Adipocyte (in vitro differentiated cells): ENCODE data around the gene ABCG1.

Experiments used
- DNase-seq: peaks from one replicate; pipeline ENCODE4 v3.0.0-alpha.2; 2015; ENCODE audit warnings: low read depth
- H3K27me3 ChIP-seq: replicated peaks from 2 replicates; pipeline ENCODE4 v1.7.0; 2013; ENCODE audit warnings: mild to moderate bottlenecking, low read length, moderate library complexity; ENCODE audit not compliant: control insufficient read depth, insufficient read depth
- H3K36me3 ChIP-seq: 2 replicates; pipeline ENCODE4 v1.7.0; 2013; ENCODE audit warnings: low read length, mild to moderate bottlenecking, moderate library complexity; ENCODE audit not compliant: control insufficient read depth, insufficient read depth, severe bottlenecking
- H3K4me1 ChIP-seq: 2 replicates; pipeline ENCODE4 v1.7.0; 2013; ENCODE audit warnings: mild to moderate bottlenecking, low read length, moderate library complexity; ENCODE audit not compliant: control insufficient read depth, insufficient read depth
- H3K4me3 ChIP-seq: 2 replicates; pipeline ENCODE4 v1.7.0; 2013; ENCODE audit warnings: mild to moderate bottlenecking, low read length, moderate library complexity
- H3K9ac ChIP-seq: 2 replicates; pipeline ENCODE4 v1.7.0; 2013; ENCODE audit warnings: mild to moderate bottlenecking, low read length, moderate library complexity
- H3K9me3 ChIP-seq: 2 replicates; pipeline ENCODE4 v1.7.0; 2013; ENCODE audit warnings: mild to moderate bottlenecking, low read length, moderate library complexity; ENCODE audit not compliant: control insufficient read depth

Gene ABCG1

DNA sequence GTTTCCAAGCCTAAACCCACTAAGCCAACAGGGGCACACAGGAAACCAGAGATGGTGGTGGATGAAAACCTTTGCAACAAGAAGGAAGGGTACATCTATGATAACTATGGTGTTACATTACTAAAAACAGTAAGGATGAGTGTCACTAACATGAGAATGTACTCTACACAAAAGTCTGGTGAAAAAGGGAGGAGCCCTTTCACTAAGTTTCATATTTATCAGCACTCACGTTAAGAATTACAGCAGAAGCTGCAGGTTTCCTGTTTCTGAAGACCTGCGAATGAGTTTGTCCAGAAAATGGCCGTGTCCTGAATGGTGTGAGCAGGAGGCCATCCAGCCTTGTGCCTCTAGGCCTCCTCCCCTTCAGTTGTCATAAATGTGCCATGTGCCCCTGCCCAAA lies 17.8 kb downstream of the ABCG1 start:
- Histone ChIP-seq H3K9me3 (no peaks in the 10 kb centered on the region), H3K4me3 (no peak overlapping the region), H3K9ac (no peak overlapping the region), H3K36me3 (no peaks in the 10 kb centered on the region), H3K27me3 (peaks cover 47% of the 10 kb centered on the region), H3K4me1 (peaks cover 36% of the 10 kb centered on the region)
- no peak for DNase-seq

DNA sequence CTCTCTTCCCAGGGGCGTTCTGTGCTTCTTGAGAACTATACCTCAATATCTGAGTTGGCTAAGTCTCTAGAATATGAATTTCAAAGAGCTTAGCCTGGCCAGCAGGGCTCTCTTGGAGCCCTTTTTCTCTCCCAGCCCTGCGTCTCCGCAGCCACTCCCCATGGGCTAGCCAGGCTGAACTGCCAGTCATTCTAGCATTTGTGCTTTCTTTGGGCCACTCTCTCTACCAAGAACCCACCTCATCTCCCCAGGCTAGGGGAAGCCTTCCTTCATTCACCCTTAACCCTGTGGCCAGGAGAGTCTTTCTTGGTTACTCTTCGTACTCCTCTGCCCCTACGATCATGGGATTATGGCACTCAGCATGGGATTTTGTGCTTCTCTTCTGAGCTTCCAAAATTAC lies 18.2 kb downstream of the ABCG1 start:
- no peak for DNase-seq
- H3K27me3 ChIP-seq: peaks cover 49% of the 10 kb centered on the region
- H3K9me3 ChIP-seq: no peaks in the 10 kb centered on the region
- H3K36me3 ChIP-seq: no peaks in the 10 kb centered on the region
- no peak overlapping the region for H3K9ac ChIP-seq
- H3K4me3 ChIP-seq: no peak overlapping the region
- H3K4me1 ChIP-seq: peaks cover 35% of the 10 kb centered on the region

DNA sequence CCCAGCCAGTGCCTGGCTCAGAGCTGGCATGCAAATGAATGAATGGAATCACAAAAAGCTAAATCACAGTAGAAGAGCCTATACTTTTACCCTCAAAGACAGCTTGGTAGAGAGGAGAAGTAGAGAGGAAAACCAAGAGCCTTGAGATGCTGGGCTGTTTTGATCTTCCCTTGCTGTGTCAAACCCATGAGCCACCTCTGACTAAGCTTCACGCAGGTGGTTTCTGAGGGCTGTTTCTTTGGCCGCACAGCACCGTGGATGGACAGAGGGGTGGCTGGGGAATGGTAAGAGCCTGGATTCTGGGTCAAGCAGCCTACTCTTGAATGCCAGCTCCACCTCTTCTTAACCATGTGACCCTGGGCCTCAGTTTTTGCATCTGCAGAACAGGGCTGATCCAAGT lies 18.6 kb downstream of the ABCG1 start:
- no peak for DNase-seq
- H3K4me1 ChIP-seq: peaks cover 31% of the 10 kb centered on the region
- no peaks in the 10 kb centered on the region for H3K9me3 ChIP-seq
- H3K27me3 ChIP-seq: peaks cover 51% of the 10 kb centered on the region
- no peaks in the 10 kb centered on the region for H3K36me3 ChIP-seq
- H3K4me3 ChIP-seq: no peak overlapping the region
- H3K9ac ChIP-seq: no peak overlapping the region

DNA sequence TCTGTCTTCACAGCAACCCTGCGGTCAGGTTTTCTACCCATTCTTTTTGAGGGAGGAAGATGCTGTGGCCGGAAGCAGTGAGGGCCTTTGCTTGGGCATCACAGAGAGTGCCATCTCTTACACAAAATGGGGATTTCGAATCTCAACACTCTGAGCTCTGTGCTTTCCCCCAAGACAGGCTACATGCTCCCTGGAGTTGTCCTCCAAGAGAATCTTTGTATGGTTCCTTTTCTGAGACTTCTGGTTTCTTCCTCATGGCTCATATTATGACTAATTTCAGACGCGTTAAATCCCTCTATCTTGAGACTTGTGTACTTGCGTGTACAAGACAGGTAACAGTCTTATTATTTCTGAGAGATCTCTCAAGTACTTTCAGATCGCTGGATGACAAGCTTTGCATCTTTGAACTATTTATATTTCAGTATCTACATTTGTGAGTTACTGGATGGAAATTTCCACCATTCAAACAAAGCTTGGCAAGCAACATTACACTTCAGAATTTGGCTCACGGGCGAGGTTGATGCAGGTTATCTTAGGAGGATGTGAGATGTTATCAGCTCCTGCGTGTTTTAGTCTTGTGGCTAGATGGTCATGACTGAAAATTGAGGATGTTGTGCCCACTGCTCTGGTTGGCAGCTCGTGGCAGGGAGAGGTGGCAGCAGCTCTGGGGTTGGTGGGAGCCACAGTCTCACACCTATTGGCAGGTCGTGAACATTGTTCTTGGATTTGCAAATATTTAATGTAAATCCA lies 19.4 kb downstream of the ABCG1 start:
- H3K27me3 ChIP-seq: peaks cover 59% of the 10 kb centered on the region
- H3K4me1 ChIP-seq: peaks cover 24% of the 10 kb centered on the region

DNA sequence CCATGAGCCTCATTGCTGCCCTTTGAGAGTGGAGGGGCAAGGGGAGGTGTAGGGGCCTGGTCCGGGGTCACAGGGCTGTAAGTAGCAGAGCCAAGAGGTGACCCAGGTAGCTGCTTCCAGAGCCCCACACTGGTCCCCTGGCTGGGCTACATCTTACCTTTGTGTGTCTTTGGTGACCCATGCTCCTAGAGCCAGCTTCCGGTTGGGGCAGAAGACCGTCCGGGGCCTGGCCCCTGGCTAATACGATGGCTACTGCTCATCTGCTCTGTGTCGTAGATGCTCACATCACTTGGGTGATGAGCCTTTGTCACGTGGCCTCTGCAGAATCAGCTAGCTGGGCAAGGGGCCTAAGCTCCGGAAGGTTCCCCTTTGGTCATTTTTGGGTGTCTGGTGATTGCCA lies 20.6 kb downstream of the ABCG1 start:
- Histone ChIP-seq H3K4me3 (no peak overlapping the region), H3K36me3 (no peaks in the 10 kb centered on the region), H3K4me1 (peaks cover 12% of the 10 kb centered on the region), H3K27me3 (peaks cover 65% of the 10 kb centered on the region), H3K9me3 (no peaks in the 10 kb centered on the region), H3K9ac (no peak overlapping the region)
- no peak for DNase-seq

More for the DNA sequence above, 19.4 kb downstream of the ABCG1 start:
- DNase-seq: no peak
- H3K9me3 ChIP-seq: no peaks in the 10 kb centered on the region
- no peaks in the 10 kb centered on the region for H3K36me3 ChIP-seq
- no peak overlapping the region for H3K4me3 ChIP-seq
- H3K9ac ChIP-seq: no peak overlapping the region

DNA sequence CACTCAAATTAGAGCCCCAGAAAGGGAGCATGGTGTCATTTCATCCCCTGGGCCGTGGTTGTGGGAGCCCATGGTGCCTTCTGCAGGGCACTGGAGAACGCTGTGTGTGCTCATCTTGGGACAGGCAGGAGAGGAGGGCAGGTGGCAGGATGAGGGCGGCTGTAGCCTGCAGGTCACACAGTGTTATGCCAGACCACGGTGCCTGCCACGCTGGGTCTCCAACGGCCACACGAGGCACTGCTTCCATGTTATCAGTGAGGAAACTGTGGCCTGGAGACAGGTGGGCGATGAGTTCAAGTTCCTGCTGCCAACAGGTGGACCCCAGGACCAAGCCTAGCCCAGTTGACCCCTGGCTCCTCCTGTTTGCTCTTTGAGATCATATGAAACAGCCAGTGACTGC lies 21.0 kb downstream of the ABCG1 start:
- Histone ChIP-seq H3K9ac (no peak overlapping the region), H3K4me1 (peaks cover 10% of the 10 kb centered on the region), H3K36me3 (no peaks in the 10 kb centered on the region), H3K27me3 (peaks cover 70% of the 10 kb centered on the region), H3K4me3 (no peak overlapping the region), H3K9me3 (no peaks in the 10 kb centered on the region)
- no peak for DNase-seq

DNA sequence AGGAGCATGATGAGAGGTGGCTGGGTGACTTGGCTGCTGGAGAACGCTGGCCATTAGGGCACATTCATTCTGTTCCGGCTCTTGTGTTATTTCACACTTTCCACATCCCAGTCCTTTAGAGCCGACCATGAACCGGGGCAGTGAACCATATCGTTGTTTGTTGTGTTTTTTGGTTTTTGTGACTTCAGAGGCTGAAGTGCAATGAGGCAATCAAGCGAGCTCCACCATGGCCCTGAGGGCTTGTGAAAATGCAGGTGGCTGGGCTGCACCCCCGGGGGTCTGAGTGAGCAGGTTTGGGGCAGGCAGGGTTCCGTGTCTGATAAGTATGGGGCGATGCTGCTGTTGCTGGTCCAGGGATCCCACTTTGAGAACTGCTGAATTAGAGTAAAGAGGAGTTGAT lies 23.7 kb downstream of the ABCG1 start:
- H3K36me3 ChIP-seq: no peaks in the 10 kb centered on the region
- peaks cover 73% of the 10 kb centered on the region for H3K27me3 ChIP-seq
- no peaks in the 10 kb centered on the region for H3K9me3 ChIP-seq
- H3K4me1 ChIP-seq: no peaks in the 10 kb centered on the region
- H3K9ac ChIP-seq: no peak overlapping the region
- DNase-seq: no peak
- H3K4me3 ChIP-seq: no peak overlapping the region

DNA sequence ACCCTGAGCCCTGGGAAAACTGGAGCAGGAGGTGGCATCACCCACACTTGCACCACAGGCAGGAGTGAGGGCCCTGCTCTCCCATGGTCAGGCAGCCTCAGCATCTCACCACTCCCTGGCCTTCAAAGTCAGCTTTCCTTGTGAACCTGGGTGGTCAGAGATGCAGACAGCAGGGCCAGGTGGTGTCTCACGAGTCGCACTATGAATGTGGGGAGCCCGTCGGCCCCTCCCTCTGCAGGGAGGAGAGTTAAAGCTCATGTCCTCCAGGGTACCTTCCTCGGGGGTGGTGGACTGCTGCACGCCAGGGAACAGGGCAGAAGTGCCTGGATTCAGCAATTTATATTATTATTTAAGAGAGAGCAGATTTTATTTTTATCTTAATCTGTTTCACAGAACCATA lies 24.1 kb downstream of the ABCG1 start:
- H3K27me3 ChIP-seq: peaks cover 74% of the 10 kb centered on the region
- no peaks in the 10 kb centered on the region for H3K4me1 ChIP-seq
- H3K9me3 ChIP-seq: no peaks in the 10 kb centered on the region
- no peak overlapping the region for H3K4me3 ChIP-seq
- H3K9ac ChIP-seq: no peak overlapping the region
- no peak for DNase-seq
- no peaks in the 10 kb centered on the region for H3K36me3 ChIP-seq

DNA sequence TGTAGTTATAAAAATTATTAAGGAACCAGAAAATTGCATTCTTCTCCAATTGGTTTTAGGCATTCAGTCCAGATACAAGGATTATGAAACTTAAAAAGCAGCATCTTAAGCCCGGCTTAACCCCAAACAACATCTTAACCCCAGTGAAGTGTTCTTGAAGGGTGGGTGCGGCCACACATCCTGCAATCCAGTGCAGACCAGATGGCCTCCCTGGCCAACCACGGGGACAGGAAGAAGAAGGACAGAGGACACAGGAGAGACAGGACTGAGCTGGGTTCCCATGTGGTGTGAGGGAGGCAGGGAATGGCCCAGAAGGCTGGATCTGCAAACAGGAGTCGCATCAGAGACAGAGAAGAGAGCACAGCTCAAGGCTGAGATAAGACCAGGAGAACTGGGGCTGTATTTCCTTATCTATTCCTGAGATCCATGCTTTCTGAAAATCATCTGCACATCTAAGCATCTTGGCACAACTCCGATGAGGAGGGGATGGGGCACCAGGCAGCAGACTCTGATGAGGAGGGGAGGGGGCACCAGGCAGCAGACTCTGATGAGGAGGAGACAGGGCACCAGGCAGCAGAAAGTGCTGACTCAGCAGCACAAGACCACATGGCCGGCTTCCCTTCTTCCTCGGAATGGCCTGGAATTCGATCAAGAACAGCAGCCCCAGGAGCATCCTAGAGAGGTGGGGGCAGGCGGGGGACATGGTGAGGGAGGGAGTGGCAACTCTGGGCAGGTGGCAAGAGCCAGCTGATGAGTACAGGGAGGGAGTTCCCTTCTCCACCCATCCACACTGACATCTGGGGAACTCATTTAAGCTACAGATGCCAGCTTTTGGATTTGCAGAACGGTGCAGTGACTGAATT lies 26.6 kb downstream of the ABCG1 start:
- H3K27me3 ChIP-seq: peaks cover 64% of the 10 kb centered on the region
- H3K36me3 ChIP-seq: no peaks in the 10 kb centered on the region
- no peak overlapping the region for H3K9ac ChIP-seq
- no peak for DNase-seq
- no peaks in the 10 kb centered on the region for H3K9me3 ChIP-seq
- no peak overlapping the region for H3K4me3 ChIP-seq
- H3K4me1 ChIP-seq: no peaks in the 10 kb centered on the region

DNA sequence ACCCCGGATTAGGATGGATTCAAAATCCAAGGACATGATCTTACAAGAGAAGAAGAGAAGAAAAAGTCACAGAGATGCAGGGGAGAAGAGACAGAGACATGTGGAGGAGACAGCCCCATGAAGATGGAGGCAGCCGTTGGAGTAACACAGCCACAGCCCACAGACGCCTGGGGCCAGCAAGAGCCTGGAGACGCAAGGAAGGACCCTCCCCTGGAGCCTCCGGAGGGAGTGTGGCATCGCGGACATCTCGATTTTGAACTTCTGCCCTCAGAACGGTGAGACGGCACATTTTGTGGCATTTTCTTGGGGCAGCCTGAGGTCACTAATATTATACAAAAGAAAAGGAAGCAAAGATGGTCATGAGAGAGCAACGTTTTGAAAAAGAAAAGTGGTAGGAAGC lies 28.8 kb downstream of the ABCG1 start:
- H3K4me1 ChIP-seq: no peaks in the 10 kb centered on the region
- H3K9ac ChIP-seq: no peak overlapping the region
- H3K27me3 ChIP-seq: peaks cover 75% of the 10 kb centered on the region
- no peak overlapping the region for H3K4me3 ChIP-seq
- H3K9me3 ChIP-seq: no peaks in the 10 kb centered on the region
- no peaks in the 10 kb centered on the region for H3K36me3 ChIP-seq
- no peak for DNase-seq

DNA sequence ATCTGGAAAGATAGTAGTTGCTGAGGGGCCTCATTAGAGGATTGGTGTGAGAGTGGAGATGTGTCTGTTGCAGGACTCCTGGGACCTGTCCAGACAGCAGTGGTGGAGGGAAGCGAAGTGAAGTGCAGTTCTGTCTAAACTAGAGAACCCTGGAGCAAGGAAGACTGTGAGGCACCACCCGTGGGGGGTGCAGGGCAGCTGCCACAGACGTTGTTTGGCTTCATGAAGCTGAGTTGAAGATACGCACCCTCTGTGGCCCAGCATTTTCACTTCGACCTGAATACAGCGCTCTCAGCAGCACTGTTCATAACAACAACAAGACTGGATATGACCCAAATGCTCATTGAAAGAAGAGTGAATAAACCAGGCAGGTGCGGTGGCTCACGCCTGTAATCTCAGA lies 29.3 kb downstream of the ABCG1 start:
- Histone ChIP-seq H3K9me3 (no peaks in the 10 kb centered on the region), H3K27me3 (peaks cover 75% of the 10 kb centered on the region)

More for the DNA sequence above, 29.3 kb downstream of the ABCG1 start:
- Histone ChIP-seq H3K4me1 (no peaks in the 10 kb centered on the region), H3K9ac (no peak overlapping the region), H3K36me3 (no peaks in the 10 kb centered on the region), H3K4me3 (no peak overlapping the region)
- no peak for DNase-seq
